NCI-H345 (cell line): ENCODE data around the gene ADGRB2.

Source experiments
- DNase-seq: peaks from one replicate; lab custom pipeline; 2025; lab: John Stamatoyannopoulos, UW

The ADGRB2 gene

GRCh38 chr1:31795801-31796621, 31.9 kb upstream of the ADGRB2 start:
- peak; percentile 87 for DNase-seq

GRCh38 chr1:31795096-31795675, 31.0 kb upstream of the ADGRB2 start:
- no peak for DNase-seq

- no peak for DNase-seq
Observed at GRCh38 chr1:31793586-31794285, 29.6 kb upstream of the ADGRB2 start.

GRCh38 chr1:31793086-31793485, 28.9 kb upstream of the ADGRB2 start:
- no peak for DNase-seq

GRCh38 chr1:31792541-31792940, 28.4 kb upstream of the ADGRB2 start:
- no peak for DNase-seq

GRCh38 chr1:31792116-31792515, 28.0 kb upstream of the ADGRB2 start:
- DNase-seq: no peak

- DNase-seq: no peak
Observed at GRCh38 chr1:31791131-31791858, 27.2 kb upstream of the ADGRB2 start.

- DNase-seq: no peak
Observed at GRCh38 chr1:31790641-31791091, 26.5 kb upstream of the ADGRB2 start.

- DNase-seq: no peak
Observed at GRCh38 chr1:31790140-31790539, 26.0 kb upstream of the ADGRB2 start.

GRCh38 chr1:31789259-31790065, 25.3 kb upstream of the ADGRB2 start:
- peak; percentile 89 for DNase-seq

- DNase-seq: peak; percentile 48
Observed at GRCh38 chr1:31788825-31789256, 24.7 kb upstream of the ADGRB2 start.

GRCh38 chr1:31788138-31788824, 24.1 kb upstream of the ADGRB2 start:
- peak; percentile 81 for DNase-seq

- no peak for DNase-seq
Observed at GRCh38 chr1:31787786-31788137, 23.6 kb upstream of the ADGRB2 start.

- DNase-seq: no peak
Observed at GRCh38 chr1:31787261-31787660, 23.1 kb upstream of the ADGRB2 start.

GRCh38 chr1:31786366-31787060, 22.4 kb upstream of the ADGRB2 start:
- no peak for DNase-seq

GRCh38 chr1:31785947-31786290, 21.8 kb upstream of the ADGRB2 start:
- no peak for DNase-seq

GRCh38 chr1:31785020-31785946, 21.1 kb upstream of the ADGRB2 start:
- DNase-seq: peak; percentile 10

GRCh38 chr1:31784356-31785019, 20.3 kb upstream of the ADGRB2 start:
- no peak for DNase-seq

GRCh38 chr1:31783846-31784245, 19.7 kb upstream of the ADGRB2 start:
- no peak for DNase-seq
